ENCODE data around the gene IGSF6.
"Not testable (repeated sequence)": the region's sequence is repeated elsewhere in the genome, so short reads cannot be mapped to it uniquely, and the experiment has no call there.

The IGSF6 gene

GRCh38 chr16:21653571-21653970 lies 1.2 kb upstream of the IGSF6 start:
- Histone ChIP-seq H3K4me1 (ENCODE audit: control insufficient read depth, insufficient read depth, low read length) (no peaks in the 10 kb centered on the region), H3K27ac (ENCODE audit: low read length) (no peak overlapping the region), H3K4me3 (ENCODE audit: low read length in 2 of 2) (no peak overlapping the region), H3K9ac (ENCODE audit: low read length in 2 of 2) (no peak overlapping the region), H3K27me3 (ENCODE audit: control insufficient read depth in 1 of 2, insufficient read depth in 2 of 2, low read length in 2 of 2) (no peaks in the 10 kb centered on the region), H3K9me3 (ENCODE audit: control insufficient read depth in 2 of 2, low read length in 2 of 2) (no peaks in the 10 kb centered on the region), H3K36me3 (ENCODE audit: control insufficient read depth in 2 of 2, insufficient read depth in 2 of 2, low read length in 2 of 2) (peaks cover 0 to 6% of the 10 kb centered on the region in 2 donors)

- H3K9me3 ChIP-seq (ENCODE audit: control insufficient read depth in 2 of 2, low read length in 2 of 2), result no peaks in the 10 kb centered on the region
- no peak overlapping the region for H3K9ac ChIP-seq (ENCODE audit: low read length in 2 of 2)
- no peaks in the 10 kb centered on the region for H3K4me1 ChIP-seq (ENCODE audit: control insufficient read depth, insufficient read depth, low read length)
- no peaks in the 10 kb centered on the region for H3K27me3 ChIP-seq (ENCODE audit: control insufficient read depth in 1 of 2, insufficient read depth in 2 of 2, low read length in 2 of 2)
- no peak overlapping the region for H3K27ac ChIP-seq (ENCODE audit: low read length)
- H3K36me3 ChIP-seq (ENCODE audit: control insufficient read depth in 2 of 2, insufficient read depth in 2 of 2, low read length in 2 of 2), result peaks cover 0 to 6% of the 10 kb centered on the region in 2 donors
- H3K4me3 ChIP-seq (ENCODE audit: low read length in 2 of 2), result no peak overlapping the region
Measured at GRCh38 chr16:21651515-21651914, 893 bp downstream of the IGSF6 start.

- no peaks in the 10 kb centered on the region for H3K27me3 ChIP-seq (ENCODE audit: control insufficient read depth in 1 of 2, insufficient read depth in 2 of 2, low read length in 2 of 2)
- no peaks in the 10 kb centered on the region for H3K4me1 ChIP-seq (ENCODE audit: control insufficient read depth, insufficient read depth, low read length)
- no peak overlapping the region for H3K27ac ChIP-seq (ENCODE audit: low read length)
- no peak overlapping the region for H3K9ac ChIP-seq (ENCODE audit: low read length in 2 of 2)
- peaks cover 0 to 5% of the 10 kb centered on the region in 2 donors for H3K36me3 ChIP-seq (ENCODE audit: control insufficient read depth in 2 of 2, insufficient read depth in 2 of 2, low read length in 2 of 2)
- no peaks in the 10 kb centered on the region for H3K9me3 ChIP-seq (ENCODE audit: control insufficient read depth in 2 of 2, low read length in 2 of 2)
- no peak overlapping the region for H3K4me3 ChIP-seq (ENCODE audit: low read length in 2 of 2)
Measured at GRCh38 chr16:21650521-21650920, 1.9 kb downstream of the IGSF6 start.

- H3K36me3 ChIP-seq (ENCODE audit: control insufficient read depth in 2 of 2, insufficient read depth in 2 of 2, low read length in 2 of 2); H3K9me3 ChIP-seq (ENCODE audit: control insufficient read depth in 2 of 2, low read length in 2 of 2); H3K4me1 ChIP-seq (ENCODE audit: control insufficient read depth, insufficient read depth, low read length); H3K4me3 ChIP-seq (ENCODE audit: low read length in 2 of 2); H3K27me3 ChIP-seq (ENCODE audit: control insufficient read depth in 1 of 2, insufficient read depth in 2 of 2, low read length in 2 of 2); H3K9ac ChIP-seq (ENCODE audit: low read length in 2 of 2); H3K27ac ChIP-seq (ENCODE audit: low read length): not testable (repeated sequence)
Measured at GRCh38 chr16:21649826-21650406, 2.5 kb downstream of the IGSF6 start.

- no peak overlapping the region for H3K27ac ChIP-seq (ENCODE audit: low read length)
- no peaks in the 10 kb centered on the region for H3K4me1 ChIP-seq (ENCODE audit: control insufficient read depth, insufficient read depth, low read length)
- no peak overlapping the region for H3K4me3 ChIP-seq (ENCODE audit: low read length in 2 of 2)
- no peak overlapping the region for H3K9ac ChIP-seq (ENCODE audit: low read length in 2 of 2)
- no peaks in the 10 kb centered on the region for H3K27me3 ChIP-seq (ENCODE audit: control insufficient read depth in 1 of 2, insufficient read depth in 2 of 2, low read length in 2 of 2)
- no peaks in the 10 kb centered on the region for H3K9me3 ChIP-seq (ENCODE audit: control insufficient read depth in 2 of 2, low read length in 2 of 2)
- H3K36me3 ChIP-seq (ENCODE audit: control insufficient read depth in 2 of 2, insufficient read depth in 2 of 2, low read length in 2 of 2), result no peaks in the 10 kb centered on the region
Measured at GRCh38 chr16:21647562-21648164, 4.7 kb downstream of the IGSF6 start.

- H3K9me3 ChIP-seq (ENCODE audit: control insufficient read depth in 2 of 2, low read length in 2 of 2), result no peaks in the 10 kb centered on the region
- no peak overlapping the region for H3K27ac ChIP-seq (ENCODE audit: low read length)
- H3K27me3 ChIP-seq (ENCODE audit: control insufficient read depth in 1 of 2, insufficient read depth in 2 of 2, low read length in 2 of 2), result no peaks in the 10 kb centered on the region
- no peaks in the 10 kb centered on the region for H3K36me3 ChIP-seq (ENCODE audit: control insufficient read depth in 2 of 2, insufficient read depth in 2 of 2, low read length in 2 of 2)
- H3K9ac ChIP-seq (ENCODE audit: low read length in 2 of 2), result no peak overlapping the region
- no peak overlapping the region for H3K4me3 ChIP-seq (ENCODE audit: low read length in 2 of 2)
- H3K4me1 ChIP-seq (ENCODE audit: control insufficient read depth, insufficient read depth, low read length), result no peaks in the 10 kb centered on the region
Measured at GRCh38 chr16:21646721-21647561, 5.5 kb downstream of the IGSF6 start.

- H3K4me1 ChIP-seq (ENCODE audit: control insufficient read depth, insufficient read depth, low read length), result no peaks in the 10 kb centered on the region
- H3K9me3 ChIP-seq (ENCODE audit: control insufficient read depth in 2 of 2, low read length in 2 of 2), result no peaks in the 10 kb centered on the region
- H3K4me3 ChIP-seq (ENCODE audit: low read length in 2 of 2), result no peak overlapping the region
- H3K27ac ChIP-seq (ENCODE audit: low read length), result no peak overlapping the region
- H3K36me3 ChIP-seq (ENCODE audit: control insufficient read depth in 2 of 2, insufficient read depth in 2 of 2, low read length in 2 of 2), result no peaks in the 10 kb centered on the region
- H3K9ac ChIP-seq (ENCODE audit: low read length in 2 of 2), result peak overlapping the region in 1 of 2 donors; percentile 31
- no peaks in the 10 kb centered on the region for H3K27me3 ChIP-seq (ENCODE audit: control insufficient read depth in 1 of 2, insufficient read depth in 2 of 2, low read length in 2 of 2)
Measured at GRCh38 chr16:21646091-21646490, 6.3 kb downstream of the IGSF6 start.

GRCh38 chr16:21645261-21645721 lies 7.1 kb downstream of the IGSF6 start:
- no peak overlapping the region for H3K27ac ChIP-seq (ENCODE audit: low read length)
- no peaks in the 10 kb centered on the region for H3K27me3 ChIP-seq (ENCODE audit: control insufficient read depth in 1 of 2, insufficient read depth in 2 of 2, low read length in 2 of 2)
- H3K36me3 ChIP-seq (ENCODE audit: control insufficient read depth in 2 of 2, insufficient read depth in 2 of 2, low read length in 2 of 2), result no peaks in the 10 kb centered on the region
- H3K9me3 ChIP-seq (ENCODE audit: control insufficient read depth in 2 of 2, low read length in 2 of 2), result no peaks in the 10 kb centered on the region
- peak overlapping the region; percentile 24 to 28 for H3K4me3 ChIP-seq (ENCODE audit: low read length in 2 of 2)
- no peaks in the 10 kb centered on the region for H3K4me1 ChIP-seq (ENCODE audit: control insufficient read depth, insufficient read depth, low read length)
- H3K9ac ChIP-seq (ENCODE audit: low read length in 2 of 2), result peak overlapping the region in 1 of 2 donors; percentile 31

GRCh38 chr16:21644674-21645073 lies 7.7 kb downstream of the IGSF6 start:
- H3K9me3 ChIP-seq (ENCODE audit: control insufficient read depth in 2 of 2, low read length in 2 of 2), result no peaks in the 10 kb centered on the region
- no peak overlapping the region for H3K27ac ChIP-seq (ENCODE audit: low read length)
- H3K36me3 ChIP-seq (ENCODE audit: control insufficient read depth in 2 of 2, insufficient read depth in 2 of 2, low read length in 2 of 2), result no peaks in the 10 kb centered on the region
- H3K4me1 ChIP-seq (ENCODE audit: control insufficient read depth, insufficient read depth, low read length), result no peaks in the 10 kb centered on the region
- H3K4me3 ChIP-seq (ENCODE audit: low read length in 2 of 2), result peak overlapping the region in 1 of 2 donors; percentile 28
- no peak overlapping the region for H3K9ac ChIP-seq (ENCODE audit: low read length in 2 of 2)
- no peaks in the 10 kb centered on the region for H3K27me3 ChIP-seq (ENCODE audit: control insufficient read depth in 1 of 2, insufficient read depth in 2 of 2, low read length in 2 of 2)

GRCh38 chr16:21643785-21644184 lies 8.6 kb downstream of the IGSF6 start:
- no peaks in the 10 kb centered on the region for H3K4me1 ChIP-seq (ENCODE audit: control insufficient read depth, insufficient read depth, low read length)
- no peaks in the 10 kb centered on the region for H3K36me3 ChIP-seq (ENCODE audit: control insufficient read depth in 2 of 2, insufficient read depth in 2 of 2, low read length in 2 of 2)
- no peak overlapping the region for H3K4me3 ChIP-seq (ENCODE audit: low read length in 2 of 2)
- no peak overlapping the region for H3K9ac ChIP-seq (ENCODE audit: low read length in 2 of 2)
- H3K27ac ChIP-seq (ENCODE audit: low read length), result no peak overlapping the region
- H3K27me3 ChIP-seq (ENCODE audit: control insufficient read depth in 1 of 2, insufficient read depth in 2 of 2, low read length in 2 of 2), result no peaks in the 10 kb centered on the region
- no peaks in the 10 kb centered on the region for H3K9me3 ChIP-seq (ENCODE audit: control insufficient read depth in 2 of 2, low read length in 2 of 2)

GRCh38 chr16:21642861-21643260 lies 9.5 kb downstream of the IGSF6 start:
- no peaks in the 10 kb centered on the region for H3K4me1 ChIP-seq (ENCODE audit: control insufficient read depth, insufficient read depth, low read length)
- no peaks in the 10 kb centered on the region for H3K27me3 ChIP-seq (ENCODE audit: control insufficient read depth in 1 of 2, insufficient read depth in 2 of 2, low read length in 2 of 2)
- no peak overlapping the region for H3K9ac ChIP-seq (ENCODE audit: low read length in 2 of 2)
- no peak overlapping the region for H3K27ac ChIP-seq (ENCODE audit: low read length)
- H3K9me3 ChIP-seq (ENCODE audit: control insufficient read depth in 2 of 2, low read length in 2 of 2), result no peaks in the 10 kb centered on the region
- no peak overlapping the region for H3K4me3 ChIP-seq (ENCODE audit: low read length in 2 of 2)
- H3K36me3 ChIP-seq (ENCODE audit: control insufficient read depth in 2 of 2, insufficient read depth in 2 of 2, low read length in 2 of 2), result no peaks in the 10 kb centered on the region

Data from stomach smooth muscle (tissue), 2 donors.